Suprapubic skin (tissue), 4 donors: ENCODE results near the gene ADCY5. TPM values are rescaled to one million over a fixed set of nuclear protein-coding genes. Genes with fewer than 3 reads are reported as not detected.

Experiments
- DNase-seq, 2 donors: peaks; one replicate each; pipeline ENCODE4 v3.0.0-alpha.2; 2019; ENCODE audit warnings: low spot score in 2 of 2
- H3K27ac ChIP-seq: fragments of 200-600 bp; sonication (generic); one replicate; pipeline ENCODE4 v1.5.1; 2019
- H3K27me3 ChIP-seq: fragments of 200-600 bp; sonication (generic); one replicate; pipeline ENCODE4 v1.5.1; 2019
- H3K36me3 ChIP-seq: fragments of 200-600 bp; sonication (generic); one replicate; pipeline ENCODE4 v1.5.1; 2019
- H3K4me1 ChIP-seq: fragments of 200-600 bp; sonication (generic); one replicate; pipeline ENCODE4 v1.5.1; 2019
- H3K4me3 ChIP-seq: fragments of 200-600 bp; sonication (generic); one replicate; pipeline ENCODE4 v1.5.1; 2019; ENCODE audit warnings: mild to moderate bottlenecking
- H3K9me3 ChIP-seq: fragments of 200-600 bp; sonication (generic); one replicate; pipeline ENCODE4 v1.5.1; 2019
- CTCF ChIP-seq, 2 donors: fragments of 200-600 bp in 1 of 2; fragments of 450-650 bp in 1 of 2; sonication (generic) in 1 of 2; IDR thresholded peaks; one replicate each; pipeline ENCODE4 v1.5.1; 2016 to 2019; ENCODE audit warnings: antibody characterized with exemption in 2 of 2, mild to moderate bottlenecking in 1 of 2, moderate library complexity in 1 of 2
- EP300 ChIP-seq: sonication (generic); formaldehyde crosslinking; IDR thresholded peaks from one replicate; pipeline ENCODE4 v1.6.1; 2017; ENCODE audit warnings: antibody characterized with exemption
- POLR2A ChIP-seq, 2 donors: fragments of 450-650 bp; IDR thresholded peaks; one replicate each; pipeline ENCODE4 v1.6.1; 2017; ENCODE audit warnings: antibody characterized with exemption in 2 of 2, mild to moderate bottlenecking in 2 of 2, moderate library complexity in 2 of 2
- POLR2AphosphoS5 ChIP-seq, 3 donors: sonication (generic); formaldehyde crosslinking; IDR thresholded peaks; one replicate each; pipeline ENCODE4 v1.6.1; 2017; ENCODE audit warnings: antibody characterized with exemption in 3 of 3
- WGBS: methylation state at CpG from one replicate; pipeline ENCODE4 v1.1.5; 2018; 5-methylcytosine and 5-hydroxymethylcytosine counted together
- total RNA-seq, 4 donors: library from RNA; depleted of rRNA; stranded (reverse); fragments of >200 nt; gene quantifications; one replicate each; pipeline ENCODE4 v1.1.0, GENCODE V29; 2016

The ADCY5 gene
- total RNA-seq, 4 donors from 2014 or later: 1.4 to 4.9 (median 4.0) TPM

GRCh38 chr3:123400169-123400568 is 48.7 kb downstream of the ADCY5 start:
- H3K27me3 ChIP-seq: peaks cover 8% of the 10 kb centered on the region
- TF ChIP-seq CTCF (IDR thresholded peaks at IDR 0.05) (no peak), EP300 (no peak), POLR2AphosphoS5 (IDR thresholded peaks at IDR 0.05) (no peak), POLR2A (IDR thresholded peaks at IDR 0.05) (no peak)
- H3K27ac ChIP-seq: no peak overlapping the region

GRCh38 chr3:123399653-123400052 is 49.2 kb downstream of the ADCY5 start:
- TF ChIP-seq POLR2A (IDR thresholded peaks at IDR 0.05) (no peak), CTCF (IDR thresholded peaks at IDR 0.05) (no peak), POLR2AphosphoS5 (IDR thresholded peaks at IDR 0.05) (no peak), EP300 (no peak)
- Histone ChIP-seq H3K4me1 (no peaks in the 10 kb centered on the region), H3K27ac (no peak overlapping the region), H3K27me3 (peaks cover 8% of the 10 kb centered on the region), H3K4me3 (no peak overlapping the region), H3K36me3 (no peaks in the 10 kb centered on the region), H3K9me3 (no peaks in the 10 kb centered on the region)
- DNase-seq: no peak
- 47% methylated on average over 6 of the region's 6 CpGs for WGBS

More at GRCh38 chr3:123400169-123400568, 48.7 kb downstream of the ADCY5 start:
- Histone ChIP-seq H3K4me3 (no peak overlapping the region), H3K36me3 (no peaks in the 10 kb centered on the region), H3K4me1 (no peaks in the 10 kb centered on the region), H3K9me3 (no peaks in the 10 kb centered on the region)
- no peak for DNase-seq
- 89% methylated on average over 3 of the region's 3 CpGs for WGBS

- Histone ChIP-seq H3K4me3 (no peak overlapping the region), H3K9me3 (no peaks in the 10 kb centered on the region), H3K36me3 (no peaks in the 10 kb centered on the region), H3K4me1 (no peaks in the 10 kb centered on the region), H3K27ac (no peak overlapping the region), H3K27me3 (peaks cover 8% of the 10 kb centered on the region)
- DNase-seq: no peak
- TF ChIP-seq EP300 (no peak), POLR2A (IDR thresholded peaks at IDR 0.05) (no peak), CTCF (IDR thresholded peaks at IDR 0.05) (no peak)
- WGBS: 76% methylated on average over 13 of the region's 13 CpGs
Observed at GRCh38 chr3:123397921-123398785, 50.7 kb downstream of the ADCY5 start.

- Histone ChIP-seq H3K4me3 (no peak overlapping the region), H3K27ac (no peak overlapping the region), H3K36me3 (no peaks in the 10 kb centered on the region), H3K9me3 (no peaks in the 10 kb centered on the region), H3K4me1 (no peaks in the 10 kb centered on the region), H3K27me3 (peaks cover 7% of the 10 kb centered on the region)
- WGBS: 86% methylated on average over 5 of the region's 5 CpGs
- DNase-seq: no peak
- no peak for TF ChIP-seq POLR2A (IDR thresholded peaks at IDR 0.05)
- no peak for TF ChIP-seq POLR2AphosphoS5 (IDR thresholded peaks at IDR 0.05)
- TF ChIP-seq CTCF (IDR thresholded peaks at IDR 0.05): no peak
- no peak for TF ChIP-seq EP300
Observed at GRCh38 chr3:123397050-123397590, 51.8 kb downstream of the ADCY5 start.

GRCh38 chr3:123396171-123397049 is 52.5 kb downstream of the ADCY5 start:
- no peak overlapping the region for H3K27ac ChIP-seq

More at GRCh38 chr3:123396171-123397049, 52.5 kb downstream of the ADCY5 start:
- H3K4me1 ChIP-seq: peaks cover 5% of the 10 kb centered on the region
- no peak for DNase-seq
- H3K36me3 ChIP-seq: no peaks in the 10 kb centered on the region
- TF ChIP-seq EP300 (no peak), POLR2A (IDR thresholded peaks at IDR 0.05) (no peak), POLR2AphosphoS5 (IDR thresholded peaks at IDR 0.05) (no peak), CTCF (IDR thresholded peaks at IDR 0.05) (no peak)
- H3K4me3 ChIP-seq: no peak overlapping the region
- peaks cover 3% of the 10 kb centered on the region for H3K27me3 ChIP-seq
- 18% methylated on average over 7 of the region's 8 CpGs for WGBS
- H3K9me3 ChIP-seq: no peaks in the 10 kb centered on the region
